ENCODE measurements around the gene CDH8. TPM values are rescaled to one million over a fixed set of nuclear protein-coding genes. Genes with fewer than 3 reads are reported as not detected.

The CDH8 gene
- total RNA-seq, 4 donors from 2014 or later = not detected

DNA sequence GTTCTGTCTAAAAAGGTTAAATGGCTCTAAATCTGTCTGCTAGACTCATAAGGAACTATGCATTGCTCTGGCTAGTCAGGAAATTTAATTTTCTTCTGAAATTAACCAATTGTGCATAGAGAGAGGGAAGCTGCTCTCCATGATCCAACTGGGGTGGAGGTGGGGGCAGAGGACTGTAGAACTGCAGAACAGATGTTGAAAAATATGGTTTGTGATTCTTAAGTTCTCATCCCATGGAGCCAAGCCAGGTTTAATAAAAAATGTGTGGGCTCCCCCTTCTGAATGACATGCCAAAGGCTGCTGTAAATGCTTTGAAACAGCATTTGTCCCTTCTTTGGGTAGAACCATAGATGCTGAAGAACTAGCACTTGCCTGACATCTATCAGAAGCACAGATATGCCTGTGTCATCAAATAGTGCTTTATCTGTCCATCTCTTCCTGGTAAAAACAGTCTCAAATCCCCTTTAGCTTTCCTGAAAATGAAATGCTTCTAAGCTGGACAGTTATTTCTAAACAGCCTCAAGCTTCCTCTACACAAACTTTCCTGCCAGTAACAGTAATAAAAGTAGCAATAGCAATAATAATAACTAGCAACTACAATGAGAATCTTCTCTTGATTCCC is 221.4 kb downstream of the CDH8 start:
- TF ChIP-seq, protein P1, sequence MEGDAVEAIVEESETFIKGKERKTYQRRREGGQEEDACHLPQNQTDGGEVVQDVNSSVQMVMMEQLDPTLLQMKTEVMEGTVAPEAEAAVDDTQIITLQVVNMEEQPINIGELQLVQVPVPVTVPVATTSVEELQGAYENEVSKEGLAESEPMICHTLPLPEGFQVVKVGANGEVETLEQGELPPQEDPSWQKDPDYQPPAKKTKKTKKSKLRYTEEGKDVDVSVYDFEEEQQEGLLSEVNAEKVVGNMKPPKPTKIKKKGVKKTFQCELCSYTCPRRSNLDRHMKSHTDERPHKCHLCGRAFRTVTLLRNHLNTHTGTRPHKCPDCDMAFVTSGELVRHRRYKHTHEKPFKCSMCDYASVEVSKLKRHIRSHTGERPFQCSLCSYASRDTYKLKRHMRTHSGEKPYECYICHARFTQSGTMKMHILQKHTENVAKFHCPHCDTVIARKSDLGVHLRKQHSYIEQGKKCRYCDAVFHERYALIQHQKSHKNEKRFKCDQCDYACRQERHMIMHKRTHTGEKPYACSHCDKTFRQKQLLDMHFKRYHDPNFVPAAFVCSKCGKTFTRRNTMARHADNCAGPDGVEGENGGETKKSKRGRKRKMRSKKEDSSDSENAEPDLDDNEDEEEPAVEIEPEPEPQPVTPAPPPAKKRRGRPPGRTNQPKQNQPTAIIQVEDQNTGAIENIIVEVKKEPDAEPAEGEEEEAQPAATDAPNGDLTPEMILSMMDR (IDR thresholded peaks at IDR 0.05; ENCODE audit: low read depth) = no peak

DNA sequence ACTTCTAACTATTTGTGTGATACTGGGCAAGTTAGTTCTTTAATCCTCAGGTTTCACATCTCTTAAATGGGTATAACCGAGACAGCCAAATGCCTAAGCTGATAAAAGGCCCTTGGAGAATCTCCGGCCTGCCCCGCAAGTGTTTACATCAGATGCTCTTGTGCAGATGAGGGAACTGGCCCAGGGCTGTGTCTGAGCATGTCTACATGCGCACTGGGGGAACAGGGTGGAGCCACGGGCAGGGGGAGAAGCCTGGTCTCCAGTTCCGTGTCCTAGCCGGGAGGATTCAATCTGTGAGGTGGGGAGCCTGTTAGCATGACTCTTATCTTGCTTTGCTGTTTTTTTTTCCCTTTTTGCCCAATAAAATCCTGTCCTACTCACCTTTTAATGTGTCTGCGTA is 222.9 kb downstream of the CDH8 start:
- TF ChIP-seq, protein P1 (IDR thresholded peaks at IDR 0.05; ENCODE audit: low read depth) = no peak

DNA sequence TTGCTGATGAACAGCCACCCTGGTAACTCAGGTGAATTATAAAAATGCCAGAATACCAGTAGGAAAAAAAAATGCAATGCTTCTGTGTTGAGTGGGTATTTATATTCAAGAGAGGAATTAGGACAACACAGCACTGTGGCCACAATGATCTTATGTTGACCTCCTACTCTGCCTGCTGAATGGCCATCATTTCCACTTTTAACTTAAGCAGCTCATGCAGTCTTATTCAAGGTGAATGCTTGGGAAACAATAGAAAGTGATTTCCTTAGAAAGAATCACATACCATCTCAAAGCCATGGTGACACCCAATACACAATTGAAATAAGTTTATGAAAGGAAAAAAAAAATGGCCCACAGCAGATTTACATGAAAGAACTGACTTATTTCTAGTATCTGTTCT is 224.0 kb downstream of the CDH8 start:
- TF ChIP-seq, protein P1 (IDR thresholded peaks at IDR 0.05; ENCODE audit: low read depth) = no peak

DNA sequence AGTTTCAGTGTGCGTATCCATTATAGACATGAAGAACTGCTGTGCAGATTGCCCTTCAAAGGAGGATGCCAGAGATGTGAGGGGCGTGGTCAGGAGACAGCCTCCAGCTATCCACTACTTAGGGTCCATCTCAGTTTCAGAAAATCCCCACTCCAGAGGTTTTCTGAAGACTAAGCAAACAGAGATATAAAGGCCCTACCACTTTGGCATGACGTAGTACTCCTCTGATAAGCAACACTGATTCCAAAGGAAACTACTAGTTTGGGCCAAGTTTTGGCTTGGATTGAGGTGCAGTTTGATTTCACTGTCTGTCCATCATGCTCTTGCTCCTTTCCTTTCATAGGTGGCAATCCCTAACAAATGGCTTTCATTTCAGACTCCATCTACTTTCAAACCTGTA is 228.7 kb downstream of the CDH8 start:
- TF ChIP-seq, protein P1 (IDR thresholded peaks at IDR 0.05; ENCODE audit: low read depth) = no peak

DNA sequence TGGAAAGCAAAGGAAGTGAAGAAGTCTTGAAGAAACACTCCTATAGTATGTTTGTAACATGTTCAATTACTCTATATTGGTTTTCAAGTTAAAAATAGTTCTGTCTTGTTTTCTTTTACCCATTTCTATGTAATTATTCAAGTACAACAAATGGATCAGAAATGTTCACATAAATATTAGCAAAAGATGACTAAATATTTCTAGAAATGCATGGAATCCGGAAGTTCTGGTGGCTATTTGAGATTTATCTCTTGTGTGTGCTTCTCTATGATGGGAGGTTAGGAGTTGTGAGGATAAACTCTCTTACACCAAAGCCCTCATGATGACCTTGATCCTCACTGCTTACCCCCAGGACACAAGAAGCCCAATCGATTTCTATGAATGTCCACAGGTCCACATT is 237.5 kb downstream of the CDH8 start:
- TF ChIP-seq, protein P1 (IDR thresholded peaks at IDR 0.05; ENCODE audit: low read depth) = no peak

DNA sequence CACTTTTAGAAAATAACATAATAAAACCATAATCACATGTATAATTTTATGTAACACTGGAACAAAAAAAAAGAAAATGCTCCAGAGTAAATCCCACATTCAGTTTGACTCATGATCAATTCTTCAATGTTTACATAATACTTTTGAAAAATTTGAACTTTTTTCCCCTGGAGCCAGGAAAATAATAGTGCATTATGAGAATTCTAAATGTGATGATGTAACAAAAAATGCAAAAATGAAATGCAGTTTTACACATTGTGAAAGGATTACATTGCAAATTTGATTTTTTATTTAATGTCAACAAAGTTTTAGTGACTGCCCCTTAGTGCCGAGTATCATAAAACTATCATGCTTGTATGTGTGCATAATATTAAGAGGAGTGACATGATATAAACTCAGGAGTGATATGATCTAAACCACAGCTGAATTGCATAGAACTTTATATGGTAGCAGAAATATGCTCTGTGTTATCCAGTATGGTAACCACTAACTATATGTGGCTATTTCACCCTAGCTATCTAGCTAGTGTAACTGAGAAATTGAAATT is 238.2 kb downstream of the CDH8 start:
- TF ChIP-seq, protein P1 (IDR thresholded peaks at IDR 0.05; ENCODE audit: low read depth) = no peak

DNA sequence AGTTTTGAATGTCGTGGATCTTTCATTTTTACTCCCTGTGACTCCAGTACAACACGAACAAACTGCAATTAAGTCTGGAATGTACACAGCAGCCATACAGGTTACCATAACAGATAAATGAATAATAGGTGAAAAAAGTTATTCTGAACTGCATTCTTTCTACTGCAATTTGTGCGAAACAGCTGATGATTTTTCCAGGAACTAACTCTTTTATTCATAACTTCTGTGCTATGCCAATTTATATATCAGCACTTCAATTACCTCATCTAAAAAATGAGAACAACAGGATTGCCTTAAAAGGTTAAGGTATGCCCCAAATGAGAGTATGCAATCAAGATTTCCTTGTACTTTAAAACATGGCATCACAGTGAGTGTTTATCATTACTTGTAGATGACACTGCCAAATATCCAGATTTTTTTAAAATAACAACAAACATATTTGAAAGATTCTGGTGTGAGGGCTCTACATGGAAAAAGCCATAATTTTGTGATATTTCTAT is 238.9 kb downstream of the CDH8 start:
- TF ChIP-seq, protein P1 (IDR thresholded peaks at IDR 0.05; ENCODE audit: low read depth) = no peak
